Measurements from ENCODE around the gene BAK1.
"Not testable (repeated sequence)": the region's sequence is repeated elsewhere in the genome, so short reads cannot be mapped to it uniquely, and the experiment has no call there.

The BAK1 gene

GRCh38 chr6:33549196-33549595 lies 30.9 kb downstream of the BAK1 start:
- DNase-seq = no peak

- DNase-seq = no peak
Measured at GRCh38 chr6:33547499-33547898, 32.6 kb downstream of the BAK1 start.

DNA sequence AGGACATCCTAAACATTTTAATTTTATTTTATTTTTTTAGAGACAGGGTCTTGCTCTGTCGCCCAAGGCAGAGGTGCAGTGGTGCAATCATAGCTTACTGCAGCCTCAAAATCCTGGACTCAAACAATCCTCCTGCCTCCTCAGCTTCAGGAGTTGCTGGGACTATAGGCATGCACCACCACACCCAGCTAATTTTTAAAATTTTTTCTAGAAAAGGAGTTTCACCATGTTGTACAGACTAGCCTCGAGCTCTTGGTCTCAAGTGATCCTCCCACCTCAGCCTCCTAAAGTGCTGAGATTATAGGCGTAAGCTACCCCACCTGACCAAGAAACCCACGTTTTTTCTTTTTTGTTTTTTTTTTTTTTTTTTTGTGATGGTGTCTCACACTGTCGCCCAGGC lies 33.3 kb downstream of the BAK1 start:
- no peak for DNase-seq

DNA sequence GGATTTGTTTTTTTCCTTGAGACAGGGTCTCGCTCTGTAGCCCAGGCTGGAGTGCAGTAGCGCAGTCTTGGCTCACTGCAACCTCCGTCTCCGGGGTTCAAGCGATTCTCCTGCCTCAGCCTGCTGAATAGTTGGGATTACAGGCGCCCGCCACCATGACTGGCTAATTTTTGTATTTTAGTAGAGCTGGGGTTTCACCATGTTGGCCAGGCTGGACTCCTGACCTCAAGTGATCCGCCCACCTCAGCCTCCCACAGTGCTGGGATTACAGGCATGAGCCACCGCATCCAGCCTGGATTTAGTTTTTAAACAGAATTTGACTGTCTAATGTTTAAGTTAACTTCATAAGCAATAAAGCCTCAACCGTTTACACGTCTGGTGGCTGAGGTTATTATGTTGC lies 34.8 kb downstream of the BAK1 start:
- not testable (repeated sequence) for DNase-seq

DNA sequence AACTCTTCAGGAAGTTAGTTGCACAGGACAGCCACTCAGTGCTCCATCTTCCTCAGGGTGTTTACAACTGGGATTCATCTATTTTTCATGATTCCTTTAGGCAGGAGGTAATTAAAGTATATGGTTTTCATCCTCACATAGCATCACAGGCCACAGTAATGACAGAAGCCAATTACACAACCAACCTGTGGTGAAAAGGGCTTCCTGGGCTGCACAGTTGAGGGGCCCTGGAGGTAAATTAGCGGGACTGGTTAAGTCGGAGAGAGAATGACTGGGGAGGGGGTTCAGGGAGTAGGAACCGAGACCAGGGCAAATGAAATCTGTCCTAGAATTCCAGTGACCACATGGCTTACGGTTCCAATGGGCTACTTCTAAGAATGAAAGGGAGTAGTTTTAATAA lies 37.0 kb downstream of the BAK1 start:
- DNase-seq = no peak

DNA sequence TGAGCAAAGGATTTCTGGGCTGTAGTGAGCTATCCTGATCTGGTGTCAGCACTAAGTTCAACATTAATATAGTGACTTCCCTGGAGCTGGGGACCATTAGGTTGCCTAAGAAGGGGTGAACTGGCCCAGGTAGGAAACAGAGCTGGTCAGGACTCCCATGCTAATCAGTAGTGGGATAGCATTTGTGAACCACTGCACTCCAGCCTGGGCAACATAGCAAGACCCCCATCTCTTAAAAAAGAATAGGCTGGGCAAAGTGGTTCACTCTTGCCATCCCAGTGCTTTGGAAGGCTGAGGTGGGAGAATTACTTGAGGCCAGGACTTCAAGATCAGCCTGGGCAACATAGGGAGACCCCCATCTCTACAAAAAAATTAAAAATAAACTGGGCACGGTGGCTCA lies 39.3 kb downstream of the BAK1 start:
- DNase-seq = no peak

GRCh38 chr6:33534702-33535101 lies 45.4 kb downstream of the BAK1 start:
- DNase-seq = no peak

GRCh38 chr6:33533163-33533869 lies 46.8 kb downstream of the BAK1 start:
- DNase-seq = not testable (repeated sequence)

GRCh38 chr6:33532431-33532830 lies 47.6 kb downstream of the BAK1 start:
- not testable (repeated sequence) for DNase-seq

GRCh38 chr6:33530617-33531016 lies 49.5 kb downstream of the BAK1 start:
- DNase-seq = not testable (repeated sequence)

Data from NCI-H774 (cell line).